Mammary epithelial cell (primary cell): ENCODE results near the gene C22orf15.

ENCODE experiments used
- EZH2 ChIP-seq: IDR thresholded peaks from 2 replicates; pipeline ENCODE4 v1.6.1; 2012; ENCODE audit warnings: low read length, inconsistent platforms, borderline replicate concordance
- TF ChIP-seq, protein P1 (sequence below), 2 donors: IDR thresholded peaks in 1 of 2; conservative IDR thresholded peaks in 1 of 2; 2 replicates each; pipeline ENCODE4 v1.5.1; 2011 to 2012; ENCODE audit warnings: inconsistent platforms in 2 of 2, low read length in 2 of 2, mild to moderate bottlenecking in 2 of 2, control low read depth in 1 of 2, low read depth in 1 of 2; ENCODE audit not compliant: insufficient read depth in 1 of 2; ENCODE audit errors: extremely low read depth in 1 of 2

- TF ChIP-seq, protein P1, sequence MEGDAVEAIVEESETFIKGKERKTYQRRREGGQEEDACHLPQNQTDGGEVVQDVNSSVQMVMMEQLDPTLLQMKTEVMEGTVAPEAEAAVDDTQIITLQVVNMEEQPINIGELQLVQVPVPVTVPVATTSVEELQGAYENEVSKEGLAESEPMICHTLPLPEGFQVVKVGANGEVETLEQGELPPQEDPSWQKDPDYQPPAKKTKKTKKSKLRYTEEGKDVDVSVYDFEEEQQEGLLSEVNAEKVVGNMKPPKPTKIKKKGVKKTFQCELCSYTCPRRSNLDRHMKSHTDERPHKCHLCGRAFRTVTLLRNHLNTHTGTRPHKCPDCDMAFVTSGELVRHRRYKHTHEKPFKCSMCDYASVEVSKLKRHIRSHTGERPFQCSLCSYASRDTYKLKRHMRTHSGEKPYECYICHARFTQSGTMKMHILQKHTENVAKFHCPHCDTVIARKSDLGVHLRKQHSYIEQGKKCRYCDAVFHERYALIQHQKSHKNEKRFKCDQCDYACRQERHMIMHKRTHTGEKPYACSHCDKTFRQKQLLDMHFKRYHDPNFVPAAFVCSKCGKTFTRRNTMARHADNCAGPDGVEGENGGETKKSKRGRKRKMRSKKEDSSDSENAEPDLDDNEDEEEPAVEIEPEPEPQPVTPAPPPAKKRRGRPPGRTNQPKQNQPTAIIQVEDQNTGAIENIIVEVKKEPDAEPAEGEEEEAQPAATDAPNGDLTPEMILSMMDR (conservative IDR thresholded peaks at IDR 0.05 in 1 of 2, IDR thresholded peaks at IDR 0.05 in 1 of 2; ENCODE audit: extremely low read depth in 1 of 2, insufficient read depth in 1 of 2, low read depth in 1 of 2, low read length in 2 of 2), result no peak
- no peak for TF ChIP-seq EZH2
Observed at GRCh38 chr22:23759566-23759965, 3.2 kb upstream of the C22orf15 start.
